ENCODE measurements around the gene CDH16.
"Not testable (repeated sequence)": the region's sequence is repeated elsewhere in the genome, so short reads cannot be mapped to it uniquely, and the experiment has no call there.

CDH16 gene

DNA sequence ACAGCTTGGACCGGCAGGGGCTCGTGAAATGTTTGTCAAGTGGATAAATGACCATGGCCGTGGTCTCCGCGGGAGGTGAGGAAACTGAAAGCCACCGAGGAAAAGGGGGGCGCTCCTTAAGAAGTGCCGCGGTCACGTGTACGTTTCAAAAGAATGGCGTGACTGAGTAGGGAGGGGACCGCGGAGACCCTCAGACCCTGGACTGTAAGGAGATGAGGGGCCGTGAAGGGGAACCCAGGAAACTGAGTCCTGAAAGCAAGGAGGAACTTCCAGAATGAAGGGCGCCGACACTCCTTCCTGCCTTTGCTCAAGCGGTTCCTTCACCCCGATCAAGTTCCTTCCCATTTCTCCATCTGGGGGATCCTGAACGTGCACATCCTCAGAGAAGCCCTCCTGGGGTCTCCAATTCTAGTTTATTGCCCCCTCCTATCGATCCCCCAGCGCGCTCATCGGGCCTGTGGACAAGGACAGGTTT, 16.2 kb upstream of the CDH16 start:
- POLR2A ChIA-PET; H3K27me3 ChIP-seq (replicated peaks in 2 of 5; ENCODE audit: control insufficient read depth in 4 of 5, insufficient read depth in 5 of 5, low read length in 4 of 5); DNase-seq; H3K9me3 ChIP-seq (ENCODE audit: control extremely low read depth in 1 of 5, control insufficient read depth in 4 of 5, insufficient read depth in 2 of 5, low read depth in 1 of 5, low read length in 4 of 5): not testable (repeated sequence)
- CTCF ChIA-PET = interaction anchor here (1.9 kb wide), 1 partner anchor 8 kb away, joined by 8 read pairs; no protein-coding TSS in a partner anchor
- 0% methylated on average over 5 of the region's 24 CpGs for WGBS (ENCODE audit: insufficient coverage)
- Histone ChIP-seq H3K4me1 (ENCODE audit: control extremely low read depth in 1 of 4, control insufficient read depth in 4 of 4, insufficient read depth in 4 of 4, low read length in 3 of 4) (peaks cover 3 to 30% (median 25%) of the 10 kb centered on the region in 4 experiments), H3K27ac (ENCODE audit: insufficient read depth in 1 of 2, low read depth in 1 of 2, low read length in 2 of 2, poor library complexity in 1 of 2, severe bottlenecking in 2 of 2) (peak overlapping the region; percentile 92 to 93), H3K4me3 (ENCODE audit: control insufficient read depth in 1 of 7, extremely low read depth in 1 of 7, insufficient read depth in 4 of 7, low read depth in 2 of 7, low read length in 6 of 7) (peak overlapping the region; percentile 76 to 98 (median 92)), H3K36me3 (ENCODE audit: control insufficient read depth in 4 of 4, insufficient read depth in 4 of 4, low read length in 3 of 4) (peaks cover 6 to 38% (median 24%) of the 10 kb centered on the region in 4 experiments)

GRCh38 chr16:66934138-66934838, 15.6 kb upstream of the CDH16 start, which contains the start of gene CIAO2B:
TSS of gene CIAO2B (minus strand) at chr16:66934402. CDS start at chr16:66934364, 38 bp downstream.
- ChIA-PET POLR2A (interaction anchor here (0.5 kb wide), 1 partner anchor 775 kb away, joined by 3 read pairs; no protein-coding TSS in a partner anchor), CTCF (interaction anchor here (1.2 to 1.9 kb wide), 3 partner anchors 9 to 36 kb away, joined by 4 to 8 read pairs (median 6); no protein-coding TSS in a partner anchor)
- Histone ChIP-seq H3K4me1 (ENCODE audit: control extremely low read depth in 1 of 4, control insufficient read depth in 4 of 4, insufficient read depth in 4 of 4, low read length in 3 of 4) (peaks cover 3 to 30% (median 25%) of the 10 kb centered on the region in 4 experiments), H3K9me3 (ENCODE audit: control extremely low read depth in 1 of 5, control insufficient read depth in 4 of 5, insufficient read depth in 2 of 5, low read depth in 1 of 5, low read length in 4 of 5) (no peaks in the 10 kb centered on the region), H3K36me3 (ENCODE audit: control insufficient read depth in 4 of 4, insufficient read depth in 4 of 4, low read length in 3 of 4) (peaks cover 6 to 32% (median 20%) of the 10 kb centered on the region in 4 experiments), H3K27me3 (replicated peaks in 2 of 5; ENCODE audit: control insufficient read depth in 4 of 5, insufficient read depth in 5 of 5, low read length in 4 of 5) (no peaks in the 10 kb centered on the region), H3K4me3 (ENCODE audit: control insufficient read depth in 1 of 7, extremely low read depth in 1 of 7, insufficient read depth in 4 of 7, low read depth in 2 of 7, low read length in 6 of 7) (peak within 1 kb of the TSS; percentile 76 to 98 (median 92)), H3K27ac (ENCODE audit: insufficient read depth in 1 of 2, low read depth in 1 of 2, low read length in 2 of 2, poor library complexity in 1 of 2, severe bottlenecking in 2 of 2) (peak within 1 kb of the TSS; percentile 92 to 93)
- WGBS (ENCODE audit: insufficient coverage) = under 1% methylated on average over 69 of the region's 76 CpGs
- DNase-seq = peak; percentile 87 to 93 (median 89)

GRCh38 chr16:66933776-66934137, 15.1 kb upstream of the CDH16 start:
- H3K27me3 ChIP-seq (replicated peaks in 2 of 5; ENCODE audit: control insufficient read depth in 4 of 5, insufficient read depth in 5 of 5, low read length in 4 of 5) = no peaks in the 10 kb centered on the region
- peak overlapping the region; percentile 92 to 93 for H3K27ac ChIP-seq (ENCODE audit: insufficient read depth in 1 of 2, low read depth in 1 of 2, low read length in 2 of 2, poor library complexity in 1 of 2, severe bottlenecking in 2 of 2)
- ChIA-PET POLR2A (interaction anchor here (0.5 kb wide), 1 partner anchor 776 kb away, joined by 3 read pairs; no protein-coding TSS in a partner anchor), CTCF (interaction anchor here (1.2 to 4.3 kb wide), 5 partner anchors 9 to 40 kb away, joined by 4 to 42 read pairs (median 6); no protein-coding TSS in a partner anchor)
- WGBS (ENCODE audit: insufficient coverage) = 4% methylated on average over 12 of the region's 12 CpGs
- no peaks in the 10 kb centered on the region for H3K9me3 ChIP-seq (ENCODE audit: control extremely low read depth in 1 of 5, control insufficient read depth in 4 of 5, insufficient read depth in 2 of 5, low read depth in 1 of 5, low read length in 4 of 5)
- DNase-seq = no peak
- peaks cover 3 to 30% (median 25%) of the 10 kb centered on the region in 4 experiments for H3K4me1 ChIP-seq (ENCODE audit: control extremely low read depth in 1 of 4, control insufficient read depth in 4 of 4, insufficient read depth in 4 of 4, low read length in 3 of 4)
- H3K36me3 ChIP-seq (ENCODE audit: control insufficient read depth in 4 of 4, insufficient read depth in 4 of 4, low read length in 3 of 4) = peaks cover 3 to 26% (median 17%) of the 10 kb centered on the region in 4 experiments
- peak overlapping the region; percentile 76 to 98 (median 92) for H3K4me3 ChIP-seq (ENCODE audit: control insufficient read depth in 1 of 7, extremely low read depth in 1 of 7, insufficient read depth in 4 of 7, low read depth in 2 of 7, low read length in 6 of 7)

DNA sequence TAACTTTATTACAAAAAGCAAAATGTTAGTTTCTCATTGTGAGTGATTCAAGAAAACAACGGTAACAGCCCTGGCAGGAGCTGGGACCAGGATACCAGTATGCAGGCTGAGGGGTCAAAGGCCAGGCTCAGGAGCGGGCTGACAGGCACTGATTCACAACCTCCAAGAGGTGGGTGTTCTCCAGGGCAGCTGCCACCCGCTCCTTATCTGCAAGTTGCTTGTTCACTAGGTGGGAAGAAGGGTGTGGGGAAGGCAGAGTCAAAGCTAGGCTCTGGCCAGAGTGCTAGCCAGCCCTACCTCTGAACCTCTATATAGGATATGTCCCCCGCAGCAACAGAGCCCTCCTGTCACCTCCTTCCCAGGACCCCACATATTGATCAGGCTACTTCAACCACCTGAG, 13.4 kb upstream of the CDH16 start:
- ChIA-PET CTCF (interaction anchor here (0.7 to 4.3 kb wide), 6 partner anchors 11 to 38 kb away, joined by 3 to 42 read pairs (median 6); partner anchors contain the start of gene CDH16), POLR2A (interaction anchor here (0.6 kb wide), 1 partner anchor 73 kb away, joined by 3 read pairs; no protein-coding TSS in a partner anchor)
- no peak for DNase-seq
- 95% methylated on average over 3 of the region's 4 CpGs for WGBS (ENCODE audit: insufficient coverage)
- H3K4me1 ChIP-seq (ENCODE audit: control extremely low read depth in 1 of 4, control insufficient read depth in 4 of 4, insufficient read depth in 4 of 4, low read length in 3 of 4) = peaks cover 3 to 33% (median 27%) of the 10 kb centered on the region in 4 experiments
- H3K27ac ChIP-seq (ENCODE audit: insufficient read depth in 1 of 2, low read depth in 1 of 2, low read length in 2 of 2, poor library complexity in 1 of 2, severe bottlenecking in 2 of 2) = no peak overlapping the region
- peaks cover 0 to 3% (median 2%) of the 10 kb centered on the region in 5 experiments for H3K27me3 ChIP-seq (replicated peaks in 2 of 5; ENCODE audit: control insufficient read depth in 4 of 5, insufficient read depth in 5 of 5, low read length in 4 of 5)
- H3K4me3 ChIP-seq (ENCODE audit: control insufficient read depth in 1 of 7, extremely low read depth in 1 of 7, insufficient read depth in 4 of 7, low read depth in 2 of 7, low read length in 6 of 7) = no peak overlapping the region
- peaks cover 0 to 13% (median 3%) of the 10 kb centered on the region in 4 experiments for H3K36me3 ChIP-seq (ENCODE audit: control insufficient read depth in 4 of 4, insufficient read depth in 4 of 4, low read length in 3 of 4)
- H3K9me3 ChIP-seq (ENCODE audit: control extremely low read depth in 1 of 5, control insufficient read depth in 4 of 5, insufficient read depth in 2 of 5, low read depth in 1 of 5, low read length in 4 of 5) = no peaks in the 10 kb centered on the region

- Histone ChIP-seq H3K27ac (ENCODE audit: insufficient read depth in 1 of 2, low read depth in 1 of 2, low read length in 2 of 2, poor library complexity in 1 of 2, severe bottlenecking in 2 of 2) (no peak overlapping the region), H3K4me1 (ENCODE audit: control extremely low read depth in 1 of 4, control insufficient read depth in 4 of 4, insufficient read depth in 4 of 4, low read length in 3 of 4) (peaks cover 3 to 37% (median 30%) of the 10 kb centered on the region in 4 experiments), H3K9me3 (ENCODE audit: control extremely low read depth in 1 of 5, control insufficient read depth in 4 of 5, insufficient read depth in 2 of 5, low read depth in 1 of 5, low read length in 4 of 5) (no peaks in the 10 kb centered on the region), H3K36me3 (ENCODE audit: control insufficient read depth in 4 of 4, insufficient read depth in 4 of 4, low read length in 3 of 4) (peaks cover 0 to 13% (median 2%) of the 10 kb centered on the region in 4 experiments), H3K27me3 (replicated peaks in 2 of 5; ENCODE audit: control insufficient read depth in 4 of 5, insufficient read depth in 5 of 5, low read length in 4 of 5) (peaks cover 0 to 7% (median 3%) of the 10 kb centered on the region in 5 experiments), H3K4me3 (ENCODE audit: control insufficient read depth in 1 of 7, extremely low read depth in 1 of 7, insufficient read depth in 4 of 7, low read depth in 2 of 7, low read length in 6 of 7) (no peak overlapping the region)
- no peak for DNase-seq
- ChIA-PET CTCF (interaction anchor here (0.7 to 4.3 kb wide), 7 partner anchors 11 to 37 kb away, joined by 3 to 42 read pairs (median 4); partner anchors contain the start of gene CDH16), POLR2A (no interaction called here)
- WGBS (ENCODE audit: insufficient coverage) = no CpG with 5 or more reads among the region's 2 CpGs
Observed at GRCh38 chr16:66931665-66932064, 13.0 kb upstream of the CDH16 start.

DNA sequence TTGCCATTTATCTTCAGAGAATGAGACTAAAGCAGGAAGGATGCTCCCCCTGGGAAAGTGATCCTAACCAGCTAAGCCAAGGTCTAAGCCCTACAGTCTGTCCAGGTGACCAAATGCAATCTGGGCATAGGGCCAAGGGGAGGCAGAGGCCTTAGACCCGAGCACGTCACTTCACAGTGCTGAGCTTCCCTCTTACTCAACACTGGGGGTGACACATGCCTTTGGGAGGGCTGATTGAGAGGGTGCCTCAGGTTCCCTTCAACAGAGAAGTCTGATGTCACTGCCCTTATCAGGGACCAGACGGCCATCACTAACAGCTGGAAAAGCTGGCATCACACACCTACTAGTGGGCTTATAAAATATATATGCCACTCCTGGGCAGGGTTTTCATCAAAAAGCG, 11.5 kb upstream of the CDH16 start:
- POLR2A ChIA-PET = no interaction called here
- no peak overlapping the region for H3K27ac ChIP-seq (ENCODE audit: insufficient read depth in 1 of 2, low read depth in 1 of 2, low read length in 2 of 2, poor library complexity in 1 of 2, severe bottlenecking in 2 of 2)

More for the DNA sequence above, 11.5 kb upstream of the CDH16 start:
- Histone ChIP-seq H3K4me3 (ENCODE audit: control insufficient read depth in 1 of 7, extremely low read depth in 1 of 7, insufficient read depth in 4 of 7, low read depth in 2 of 7, low read length in 6 of 7) (no peak overlapping the region), H3K4me1 (ENCODE audit: control extremely low read depth in 1 of 4, control insufficient read depth in 4 of 4, insufficient read depth in 4 of 4, low read length in 3 of 4) (peaks cover 3 to 31% (median 21%) of the 10 kb centered on the region in 4 experiments), H3K27me3 (replicated peaks in 2 of 5; ENCODE audit: control insufficient read depth in 4 of 5, insufficient read depth in 5 of 5, low read length in 4 of 5) (peaks cover 0 to 22% (median 11%) of the 10 kb centered on the region in 5 experiments), H3K36me3 (ENCODE audit: control insufficient read depth in 4 of 4, insufficient read depth in 4 of 4, low read length in 3 of 4) (peaks cover 0 to 13% (median 2%) of the 10 kb centered on the region in 4 experiments), H3K9me3 (ENCODE audit: control extremely low read depth in 1 of 5, control insufficient read depth in 4 of 5, insufficient read depth in 2 of 5, low read depth in 1 of 5, low read length in 4 of 5) (no peaks in the 10 kb centered on the region)
- CTCF ChIA-PET = interaction anchor here (1.1 to 4.3 kb wide), 5 partner anchors 9 to 36 kb away, joined by 4 to 42 read pairs (median 7); partner anchors contain the start of gene CDH16
- DNase-seq = peak in 1 of 3 donors; percentile 38
- WGBS (ENCODE audit: insufficient coverage) = 95% methylated on average over 3 of the region's 4 CpGs

Data from common myeloid progenitor, CD34-positive (primary cell).